ENCODE results near the gene KCNK5. TPM values are rescaled to one million over a fixed set of nuclear protein-coding genes. Genes with fewer than 3 reads are reported as not detected.

Gene KCNK5
- total and polyA plus RNA-seq, 2 donors (not counting 3 experiments of a cell fraction or from before 2014, with no cell fraction given): not detected

GRCh38 chr6:39239527-39240154, 10.4 kb upstream of the KCNK5 start:
- Histone ChIP-seq H3K9me1 (replicated peaks; ENCODE audit: control insufficient read depth, extremely low read depth, insufficient read depth, low read length) (no peaks in the 10 kb centered on the region), H3K4me2 (ENCODE audit: insufficient read depth, low read length) (no peak overlapping the region), H2AFZ (ENCODE audit: low read depth, low read length) (no peak overlapping the region), H4K20me1 (replicated peaks; ENCODE audit: control insufficient read depth, extremely low read depth, insufficient read depth, low read length) (no peaks in the 10 kb centered on the region), H3K9me3 (replicated peaks; ENCODE audit: control insufficient read depth, insufficient read depth, low read length) (no peaks in the 10 kb centered on the region), H3K4me1 (ENCODE audit: control insufficient read depth, extremely low read depth, insufficient read depth, low read length) (no peaks in the 10 kb centered on the region), H3K79me2 (ENCODE audit: control insufficient read depth, insufficient read depth, low read length) (no peaks in the 10 kb centered on the region), H3K36me3 (ENCODE audit: control insufficient read depth in 2 of 2, extremely low read depth in 1 of 2, insufficient read depth in 2 of 2, low read length in 2 of 2) (no peaks in the 10 kb centered on the region), H3K4me3 (replicated peaks in 1 of 3; ENCODE audit: insufficient read depth in 1 of 3, low read depth in 1 of 3, low read length in 3 of 3) (no peak overlapping the region), H3K27ac (ENCODE audit: insufficient read depth, low read depth, low read length) (no peak overlapping the region), H3K27me3 (ENCODE audit: control insufficient read depth in 2 of 2, insufficient read depth in 2 of 2, low read length in 2 of 2) (no peaks in the 10 kb centered on the region), H3K9ac (replicated peaks; ENCODE audit: extremely low read depth, insufficient read depth, low read length) (no peak overlapping the region)
- ChIA-PET POLR2A (no interaction called here), CTCF (no interaction called here)
- TF ChIP-seq FOS (IDR thresholded peaks at IDR 0.05; ENCODE audit: borderline replicate concordance, insufficient read depth, low read length): no peak
- TF ChIP-seq POLR2A (IDR thresholded peaks at IDR 0.05; ENCODE audit: low read depth, low read length): no peak
- TF ChIP-seq JUN (IDR thresholded peaks at IDR 0.05; ENCODE audit: borderline replicate concordance, insufficient read depth, insufficient read length, low read depth): no peak
- no peak for TF ChIP-seq MYC (IDR thresholded peaks at IDR 0.05; ENCODE audit: low read depth, low read length)
- no peak for TF ChIP-seq GATA2 (IDR thresholded peaks at IDR 0.05; ENCODE audit: insufficient read depth, insufficient read length, low read depth, low read length)
- no peak for TF ChIP-seq MAX (IDR thresholded peaks at IDR 0.05; ENCODE audit: insufficient read depth, insufficient read length)
- TF ChIP-seq EZH2 (IDR thresholded peaks at IDR 0.05; ENCODE audit: borderline replicate concordance, low read depth, low read length, severe bottlenecking): no peak
- no peak for TF ChIP-seq CTCF (IDR thresholded peaks at IDR 0.05; ENCODE audit: extremely low read depth in 1 of 2, insufficient read depth in 1 of 2, low read depth in 1 of 2, low read length in 2 of 2)
- no peak for TF ChIP-seq POLR2AphosphoS5 (IDR thresholded peaks at IDR 0.05; ENCODE audit: insufficient read depth, low read depth, low read length)
- DNase-seq (ENCODE audit: low read depth, low spot score) (no peak), FAIRE-seq (no peak)
- no TSS peak for BruUV-seq (replicated peaks)
- intact Hi-C loops (cut with micrococcal nuclease) (no loop called here), dilution Hi-C loops (cut with MboI; ENCODE audit: extremely low pct_ligation_motif_present, low sequenced_read_pairs) (no loop called here)
